ENCODE data around the gene FNTB.

GRCh38 chr14:65010211-65010931, 23.7 kb downstream of the FNTB start:
- TF ChIP-seq SPI1 (IDR thresholded peaks at IDR 0.05; ENCODE audit: borderline replicate concordance, low read depth), result no peak
- TF ChIP-seq REST (IDR thresholded peaks at IDR 0.05; ENCODE audit: insufficient replicate concordance, low read depth), result no peak
- no peak for TF ChIP-seq CTCF (IDR thresholded peaks at IDR 0.05; ENCODE audit: insufficient read depth, low read length)
- no peak for TF ChIP-seq POLR2AphosphoS5 (IDR thresholded peaks at IDR 0.05; ENCODE audit: low read depth)
- no peak for TF ChIP-seq GABPA (IDR thresholded peaks at IDR 0.05; ENCODE audit: low read depth)

Data from HL-60 (cell line).